HG03565 (cell line): ENCODE results near the gene UBASH3B.

Experiments used
- ATAC-seq: cut with Tn5 transposase; IDR thresholded peaks from one replicate; pipeline ENCODE4 v1.9.1; 2021; ENCODE audit warnings: mild to moderate bottlenecking, moderate library complexity; ENCODE audit not compliant: unreplicated experiment

The UBASH3B gene

DNA sequence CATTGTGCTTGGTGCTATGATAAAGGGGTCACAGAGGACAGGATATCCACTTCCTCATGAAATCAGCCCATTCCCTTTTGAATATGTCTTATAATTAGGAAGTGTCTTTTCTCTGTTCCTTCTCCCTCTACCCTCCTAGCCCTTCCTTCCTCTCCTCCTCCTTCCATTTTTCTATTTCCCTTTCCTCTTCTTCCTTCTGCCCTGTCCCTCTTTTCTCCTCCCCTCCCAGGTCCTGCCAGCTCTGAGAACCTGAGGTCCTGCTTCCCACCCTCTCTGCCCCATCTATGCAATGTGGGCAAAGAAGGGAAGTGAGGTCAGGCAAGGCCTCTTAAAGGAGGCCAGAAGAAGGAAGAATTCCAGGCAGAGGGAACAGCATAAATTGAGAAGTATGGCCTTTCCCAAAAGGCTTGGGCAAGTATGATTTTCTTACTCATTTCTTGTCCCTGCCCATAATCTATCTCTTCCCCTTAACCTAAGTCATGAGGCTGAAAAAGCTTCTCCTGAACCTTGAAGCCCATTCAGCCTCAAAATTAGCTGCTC is 7.7 kb upstream of the UBASH3B start:
- no peak for ATAC-seq

DNA sequence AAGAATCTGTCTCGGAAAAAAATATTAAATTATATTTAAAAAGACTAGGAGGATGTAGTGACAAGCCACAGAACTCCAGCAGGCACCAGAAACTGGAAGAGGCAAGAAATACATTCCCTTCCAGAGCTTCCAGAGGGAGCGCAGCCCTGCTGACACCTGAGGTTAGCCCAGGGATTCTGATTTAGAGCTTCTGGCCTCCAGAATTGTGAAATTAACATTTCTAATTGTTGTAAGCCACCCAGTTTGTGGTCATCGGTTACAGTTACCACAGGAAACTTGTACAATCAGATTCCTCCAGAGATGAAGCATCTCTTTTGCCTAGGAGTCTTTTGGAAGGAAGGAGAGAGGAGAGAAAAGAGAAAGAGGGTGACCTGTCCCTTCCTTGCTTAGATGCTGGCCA is 6.4 kb upstream of the UBASH3B start:
- no peak for ATAC-seq

DNA sequence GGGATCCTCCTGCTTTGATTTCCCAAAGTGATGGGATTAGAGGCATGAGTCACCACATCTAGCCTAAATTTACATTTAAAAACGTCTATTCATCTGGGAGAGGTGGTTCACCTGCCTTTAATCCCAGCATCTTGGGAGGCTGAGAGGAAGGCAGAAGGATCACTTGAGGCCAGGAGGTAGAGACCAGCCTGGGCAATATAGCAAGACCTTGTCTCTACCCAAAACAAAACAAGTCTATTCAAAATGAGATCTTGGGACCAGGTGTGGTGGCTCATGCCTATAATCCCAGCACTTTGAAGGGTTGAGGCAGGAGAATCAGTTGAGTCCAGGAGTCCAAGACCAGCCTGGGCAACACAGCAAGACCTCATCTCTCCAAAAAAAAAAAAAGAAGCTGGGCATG is 4.9 kb upstream of the UBASH3B start:
- ATAC-seq: no peak

DNA sequence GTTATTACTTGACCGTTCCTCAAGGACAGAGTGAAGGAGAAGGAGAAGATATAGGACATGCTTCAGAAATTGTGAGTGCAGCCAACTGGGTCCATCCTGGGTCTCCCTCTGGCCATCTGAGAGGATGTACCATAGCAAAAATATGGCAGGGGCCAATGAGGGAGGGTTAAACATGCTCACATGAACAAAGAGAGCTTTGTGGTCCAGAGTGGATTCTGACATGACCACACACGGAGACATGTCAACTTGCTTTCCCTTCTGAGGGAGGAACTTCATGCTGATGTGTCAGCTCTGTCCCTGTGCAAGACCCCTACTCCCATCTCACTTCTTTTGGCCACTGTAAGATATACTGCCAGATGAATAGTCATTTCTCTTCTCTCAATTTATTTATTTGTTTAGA is 3.0 kb upstream of the UBASH3B start:
- ATAC-seq: no peak

DNA sequence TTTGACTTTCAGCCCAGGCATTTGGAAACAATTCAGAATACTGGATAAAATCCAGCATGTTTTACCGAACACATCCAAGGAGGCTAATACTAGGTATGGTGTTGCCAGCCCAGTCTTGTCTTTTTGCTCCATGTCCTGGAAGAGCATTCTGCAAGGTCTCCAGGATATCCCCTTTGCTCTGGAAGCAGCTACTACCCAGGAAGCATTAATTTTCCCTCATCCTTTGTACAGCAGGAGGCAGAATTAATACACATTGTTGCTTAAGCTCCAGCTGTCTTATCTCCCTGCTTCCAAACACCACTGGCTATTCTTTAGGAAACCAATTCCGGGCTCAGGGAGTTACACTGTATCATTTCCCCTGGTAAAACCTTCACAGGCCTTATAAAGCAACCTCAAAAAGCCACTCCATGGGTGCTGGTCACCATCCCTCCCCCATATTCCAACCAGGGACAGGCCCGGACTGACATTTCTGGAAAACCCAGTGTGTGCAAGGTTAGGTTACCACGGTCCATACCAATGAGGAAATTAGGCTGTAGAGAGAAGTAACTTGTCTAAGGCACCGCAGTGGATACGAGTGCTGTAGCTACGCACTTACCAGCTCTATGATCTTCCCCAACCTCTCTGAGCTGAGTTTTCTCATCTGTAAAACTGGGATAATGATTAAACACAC is 1.5 kb upstream of the UBASH3B start:
- ATAC-seq: no peak

DNA sequence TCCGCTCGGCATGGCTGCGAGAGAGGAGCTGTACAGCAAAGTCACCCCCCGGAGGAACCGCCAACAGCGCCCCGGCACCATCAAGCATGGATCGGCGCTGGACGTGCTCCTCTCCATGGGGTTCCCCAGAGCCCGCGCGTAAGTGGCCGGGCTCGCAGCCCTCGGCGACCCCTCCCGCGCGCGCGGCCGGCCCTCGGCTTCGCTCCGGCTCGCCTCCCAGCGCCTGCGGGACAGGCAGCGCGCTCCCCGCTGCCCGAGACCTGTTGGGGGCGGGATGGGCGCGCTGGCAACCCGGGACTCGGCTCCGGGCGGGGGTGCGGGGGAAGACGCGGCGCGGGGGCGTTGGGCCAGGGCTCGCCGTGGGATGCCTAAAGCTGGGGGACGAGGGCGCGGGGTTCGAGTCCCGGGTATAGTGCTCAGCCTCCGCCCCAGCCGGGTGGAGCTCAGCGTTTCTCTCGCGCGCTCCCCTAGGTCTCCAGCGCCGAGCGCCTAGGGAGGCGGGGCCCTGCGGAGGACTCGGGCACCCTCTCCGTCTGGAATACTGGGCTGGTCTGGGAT is 630 bp downstream of the UBASH3B start:
- ATAC-seq: peak; percentile 34

DNA sequence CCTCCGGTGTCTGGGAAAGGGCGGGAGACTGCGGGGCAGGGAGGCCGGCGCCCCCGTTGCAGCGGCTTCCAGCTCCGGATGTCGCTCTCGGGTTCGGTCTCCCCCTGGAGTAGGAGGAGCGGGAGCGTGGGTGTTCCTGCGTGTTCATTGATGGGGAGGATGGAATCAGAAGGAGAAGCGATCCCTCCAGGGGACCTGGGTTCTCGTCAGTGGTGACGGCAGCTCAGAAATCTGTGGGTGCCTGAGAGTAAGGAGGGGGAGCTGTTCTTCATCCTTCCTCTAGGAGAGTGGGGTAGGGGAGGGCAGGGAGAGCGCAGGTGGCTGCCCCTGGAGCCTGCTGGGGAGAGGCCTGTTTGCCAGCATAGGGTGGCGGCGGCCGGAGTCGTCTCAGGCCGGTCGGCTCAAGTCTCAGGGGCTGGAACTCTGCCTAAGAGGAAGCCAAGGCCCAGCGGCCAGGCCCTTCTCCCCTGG is 1.1 kb downstream of the UBASH3B start:
- ATAC-seq: no peak

DNA sequence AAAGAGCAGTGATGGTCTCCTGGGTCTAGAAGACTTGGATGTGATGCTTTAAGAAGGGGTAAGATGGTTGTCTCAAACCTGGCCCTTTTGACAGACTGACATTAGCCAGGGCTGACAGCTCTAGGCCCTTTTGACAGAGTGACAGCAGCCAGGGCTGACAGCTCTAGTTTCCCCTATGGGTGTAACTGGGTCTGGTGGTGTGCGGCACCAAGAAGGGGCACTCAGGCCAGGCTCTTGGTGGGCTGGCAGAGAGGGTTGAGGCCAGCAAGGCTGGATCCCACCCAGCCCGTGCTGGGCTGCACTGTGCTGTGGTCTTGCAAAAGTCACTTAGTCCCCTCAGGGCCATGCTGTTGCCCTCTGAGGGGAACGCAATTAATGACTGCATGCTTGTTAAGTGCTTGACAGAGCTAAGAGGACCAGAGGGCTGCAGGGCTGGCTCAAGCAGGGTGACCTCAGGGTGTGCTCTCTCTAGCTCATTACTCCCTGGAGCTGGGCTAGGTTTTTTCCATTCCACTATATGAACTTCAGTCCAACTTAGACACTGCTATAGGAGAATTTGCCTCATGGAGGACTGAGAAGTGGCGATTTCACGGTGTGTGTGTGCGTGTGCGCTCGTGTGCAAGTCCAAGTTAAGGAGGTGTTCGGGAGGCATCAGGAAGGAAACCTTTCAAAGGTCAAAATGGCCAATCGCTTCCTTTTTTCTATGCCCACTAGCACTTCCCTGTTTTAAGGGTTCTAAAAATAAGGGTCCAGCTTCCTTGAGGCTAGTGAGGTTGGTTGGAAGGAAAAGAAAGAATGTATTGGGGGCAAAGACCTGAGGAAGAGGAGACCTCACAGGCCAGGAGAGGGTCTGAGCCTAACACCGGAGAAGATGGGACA is 4.4 kb downstream of the UBASH3B start:
- ATAC-seq: no peak

DNA sequence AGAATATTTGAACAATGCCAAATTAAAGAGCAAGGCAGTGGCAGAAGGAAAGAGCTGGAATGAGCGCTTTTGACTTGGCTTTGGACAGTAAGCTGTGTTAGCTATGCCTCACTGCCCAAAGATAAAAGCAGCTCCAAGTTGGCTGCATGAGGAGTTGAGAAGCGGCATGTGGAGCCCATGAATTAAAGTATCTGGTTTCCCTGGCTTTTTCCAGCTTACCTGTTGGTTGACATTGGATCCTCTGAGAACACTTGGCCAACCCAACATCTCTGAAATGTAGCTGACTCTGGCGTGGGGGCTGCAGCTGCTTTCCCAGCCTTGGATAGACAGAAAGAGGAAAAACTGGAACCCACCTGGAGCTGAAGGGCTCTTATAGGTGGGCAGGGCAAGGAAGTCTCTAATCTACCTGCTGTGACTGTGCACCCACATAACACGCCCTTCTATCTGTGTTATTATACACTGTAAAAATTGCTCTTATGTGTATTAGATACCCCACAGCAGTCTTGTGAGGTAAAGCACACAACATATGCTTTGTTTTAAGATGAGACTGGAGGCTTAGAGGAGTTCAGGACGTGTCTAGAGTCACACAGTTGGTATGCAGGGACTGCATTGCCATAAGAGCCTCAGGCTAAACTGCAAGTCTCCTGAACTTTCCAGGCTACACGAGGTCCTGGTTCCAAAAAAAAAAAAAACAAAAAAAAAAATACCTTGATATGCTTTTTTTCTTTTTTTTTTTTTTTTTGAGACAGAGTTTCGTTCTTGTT is 5.8 kb downstream of the UBASH3B start:
- no peak for ATAC-seq

DNA sequence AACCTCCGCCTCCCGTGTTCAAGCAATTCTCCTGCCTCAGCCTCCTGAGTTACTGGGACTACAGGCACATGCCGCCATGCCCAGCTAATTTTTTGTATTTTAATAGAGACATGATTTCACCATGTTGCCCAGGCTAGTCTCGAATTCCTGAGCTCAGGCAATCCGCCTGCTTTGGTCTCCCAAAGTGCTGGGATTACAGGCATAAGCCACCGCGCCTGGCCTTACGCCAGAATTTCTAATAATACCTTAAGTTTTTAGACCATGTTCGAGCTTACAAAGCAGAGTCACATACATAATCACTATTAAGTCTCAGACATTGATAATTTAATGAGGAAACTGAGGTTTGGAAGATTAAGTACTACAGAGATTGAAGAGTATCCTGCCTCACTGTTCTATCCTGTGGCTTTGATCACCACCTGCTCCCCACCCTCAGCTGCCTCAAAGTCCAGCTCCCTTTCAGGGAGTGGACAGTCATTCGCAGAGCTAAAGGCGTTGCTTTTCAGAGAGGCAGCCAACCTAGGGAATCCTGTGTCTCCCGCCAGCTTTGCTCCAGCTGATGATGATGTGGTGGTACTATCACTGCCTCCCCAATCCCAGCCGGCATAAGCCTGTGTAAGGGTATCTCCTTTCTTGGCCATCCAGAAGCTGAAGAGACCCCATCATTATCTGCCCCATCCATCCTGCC is 7.7 kb downstream of the UBASH3B start:
- no peak for ATAC-seq

DNA sequence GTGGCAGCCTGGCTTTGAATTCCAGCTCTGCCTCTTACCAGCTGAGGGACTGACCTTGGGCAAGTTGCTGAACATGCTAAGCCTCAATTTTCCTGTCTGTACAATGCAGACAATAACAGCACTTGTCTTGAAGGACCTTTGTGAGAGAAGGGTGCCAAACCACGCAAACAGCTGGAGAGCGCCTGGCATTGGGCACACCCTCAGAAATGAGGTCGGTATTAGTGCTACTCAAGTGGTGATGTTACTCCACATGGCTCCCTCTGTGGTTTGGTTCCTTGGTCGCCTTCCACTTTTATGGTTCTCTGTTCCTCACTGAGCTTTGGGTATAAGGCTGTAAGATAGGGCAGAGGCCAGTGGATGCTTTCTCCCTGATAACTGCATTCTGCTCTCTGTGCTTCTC is 8.2 kb downstream of the UBASH3B start:
- no peak for ATAC-seq

DNA sequence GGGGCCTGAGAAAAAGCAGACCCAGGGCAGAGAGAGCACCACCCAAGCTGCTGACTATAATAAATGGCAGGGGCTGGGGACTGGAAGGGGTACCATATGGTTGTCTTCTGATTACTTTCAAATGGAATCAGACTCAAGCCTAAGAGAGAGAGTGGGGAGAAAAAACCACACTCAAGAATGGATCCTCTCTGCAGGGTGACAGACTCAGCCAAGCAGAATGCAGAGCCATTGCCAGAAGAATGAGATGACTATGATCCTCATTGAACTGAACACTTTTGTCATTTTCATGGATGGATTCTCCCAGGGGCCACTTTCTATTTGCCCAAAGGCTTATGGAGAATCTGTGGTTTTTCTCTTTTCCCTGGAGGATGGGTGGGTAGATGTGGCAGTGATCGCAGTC is 8.7 kb downstream of the UBASH3B start:
- ATAC-seq: no peak

DNA sequence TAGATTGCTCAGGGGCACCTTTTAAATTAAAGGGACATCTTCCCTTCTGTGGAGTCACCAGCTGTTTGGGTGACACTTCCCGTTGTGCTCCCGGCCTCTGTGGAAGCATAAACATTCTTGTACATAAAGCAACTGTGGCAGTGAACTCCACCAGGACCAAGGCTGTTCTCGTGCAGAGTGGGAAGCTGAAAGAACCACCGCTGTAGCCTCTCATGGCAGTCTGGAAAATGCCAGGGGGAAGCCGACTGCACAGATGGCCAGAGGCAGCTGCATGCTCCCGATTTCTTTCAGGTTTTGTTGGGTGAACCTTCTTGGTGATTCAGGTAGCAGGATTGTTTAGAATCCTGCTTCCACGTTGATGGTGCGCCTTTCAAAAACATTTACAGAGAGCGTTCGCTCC is 10.3 kb downstream of the UBASH3B start:
- ATAC-seq: no peak

DNA sequence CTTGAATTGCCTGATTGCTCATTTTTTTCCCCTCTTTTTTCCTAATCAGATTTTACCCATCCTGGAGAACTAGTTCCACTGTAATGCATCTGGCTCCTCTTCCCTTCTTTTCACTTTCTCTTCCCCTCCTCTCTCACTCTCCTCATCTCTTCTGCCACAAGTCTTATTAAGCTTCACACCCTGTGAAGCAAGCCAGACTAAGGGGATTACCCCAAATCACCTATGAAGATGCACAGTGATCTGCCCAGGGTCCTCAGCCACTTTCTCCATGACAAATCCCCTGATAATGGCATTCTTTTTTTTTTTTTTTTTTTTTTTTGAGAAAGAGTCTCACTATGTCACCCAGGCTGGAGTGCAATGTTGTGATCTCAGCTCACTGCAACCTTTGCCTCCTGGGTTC is 11.2 kb downstream of the UBASH3B start:
- no peak for ATAC-seq

DNA sequence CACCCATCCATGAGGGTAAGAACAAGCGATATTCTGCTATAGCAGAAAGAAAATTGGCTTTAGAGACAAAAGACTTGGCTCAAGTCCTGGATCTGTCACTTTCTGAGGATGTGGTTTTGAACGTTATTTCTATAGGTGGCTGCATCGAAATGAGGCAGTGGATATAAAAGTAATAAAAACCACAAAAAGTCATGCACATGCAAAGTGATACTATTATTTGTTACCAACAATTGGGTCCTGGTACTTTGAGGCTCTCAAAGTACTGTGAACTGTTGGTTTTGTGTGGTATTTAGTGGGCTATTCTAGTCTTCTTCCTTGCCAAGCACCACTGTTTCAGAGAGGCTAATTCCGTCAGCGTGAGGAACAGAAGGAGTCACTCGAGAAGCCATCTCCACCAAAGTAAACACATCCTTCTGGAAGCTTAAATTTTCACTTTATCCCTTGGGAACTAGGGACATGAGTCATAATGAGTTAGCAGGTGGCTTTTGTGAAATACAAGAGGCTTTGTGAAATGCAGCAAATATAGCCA is 13.1 kb downstream of the UBASH3B start:
- ATAC-seq: no peak

DNA sequence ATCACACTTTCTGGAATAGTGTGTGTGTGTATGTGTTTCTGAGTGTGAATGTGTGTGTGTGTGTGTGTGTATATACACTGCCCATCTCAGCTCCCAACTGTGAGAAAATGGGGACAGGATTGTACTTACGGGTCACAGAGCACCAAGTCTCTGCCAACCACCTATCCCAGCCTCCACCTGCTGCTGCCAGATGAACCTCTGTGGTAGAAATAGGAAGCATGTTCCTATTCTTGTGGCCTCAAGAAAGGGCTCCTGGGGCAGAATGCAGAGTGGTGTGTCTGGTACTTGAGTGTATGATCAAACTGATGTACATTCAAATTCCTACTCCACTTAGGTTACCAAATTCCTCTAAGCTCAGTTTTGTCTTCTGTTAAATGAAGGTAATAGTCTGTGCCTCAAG is 14.6 kb downstream of the UBASH3B start:
- ATAC-seq: no peak

DNA sequence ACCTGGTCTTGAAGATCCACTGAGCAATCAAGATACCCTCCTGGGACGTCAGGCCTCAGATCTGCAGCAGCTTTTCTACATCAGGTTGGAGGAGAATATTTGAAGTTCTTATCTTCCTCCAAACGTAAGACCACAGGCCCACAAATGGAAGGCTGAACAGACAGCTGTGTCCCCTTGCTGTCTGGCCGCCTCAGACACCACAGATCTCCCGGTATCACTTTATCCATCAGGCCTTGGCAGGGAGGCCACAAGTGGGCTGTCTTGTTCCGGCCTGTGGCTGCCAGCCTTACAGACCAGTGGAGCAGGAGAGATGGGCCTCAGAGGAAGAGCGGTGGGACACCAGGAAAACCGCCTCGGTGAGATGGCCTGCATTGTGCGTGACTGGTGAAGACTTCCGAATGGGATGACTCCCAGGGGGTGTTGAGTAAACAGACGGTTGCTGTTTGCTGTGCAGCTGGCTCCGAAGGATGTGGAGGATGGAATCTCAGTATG is 15.9 kb downstream of the UBASH3B start:
- no peak for ATAC-seq

DNA sequence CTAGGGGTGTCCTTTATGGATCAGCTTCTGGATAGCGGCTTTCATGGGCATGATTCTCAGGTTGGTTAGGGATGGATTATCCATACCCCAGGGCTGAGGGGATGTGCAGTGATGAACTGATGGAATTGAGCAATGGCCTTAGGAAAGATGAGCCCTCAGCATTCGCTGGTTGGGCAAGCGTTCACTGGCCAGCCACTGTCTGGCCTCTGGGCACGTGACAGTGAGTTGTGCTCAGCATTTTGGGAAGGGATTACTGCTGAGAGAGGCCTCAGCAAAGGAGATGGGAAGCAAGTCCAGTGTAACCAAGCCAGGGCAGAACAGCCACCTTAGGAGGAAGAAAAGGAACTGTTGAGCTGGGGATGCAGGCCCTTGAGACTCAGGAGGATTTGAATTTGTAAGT is 17.4 kb downstream of the UBASH3B start:
- no peak for ATAC-seq

DNA sequence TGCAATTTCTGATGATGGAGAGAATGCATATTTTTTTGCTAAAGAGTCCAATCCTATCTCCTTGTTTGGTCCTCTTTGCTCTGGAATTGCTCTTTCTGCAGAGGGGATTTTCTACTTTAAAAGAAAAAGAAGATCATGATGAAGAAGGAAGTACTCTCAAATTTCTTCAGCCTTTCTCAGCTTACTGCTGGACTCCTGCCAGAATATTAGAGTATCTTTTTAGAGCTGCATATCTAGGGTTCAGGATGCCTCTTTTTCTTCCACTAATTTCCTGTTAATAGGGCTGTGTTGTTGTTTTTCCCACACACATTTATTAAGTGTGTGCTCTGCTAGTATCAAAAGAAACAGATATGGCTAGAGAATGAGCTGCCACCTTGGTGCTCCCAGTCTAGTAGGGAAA is 18.2 kb downstream of the UBASH3B start:
- ATAC-seq: no peak

DNA sequence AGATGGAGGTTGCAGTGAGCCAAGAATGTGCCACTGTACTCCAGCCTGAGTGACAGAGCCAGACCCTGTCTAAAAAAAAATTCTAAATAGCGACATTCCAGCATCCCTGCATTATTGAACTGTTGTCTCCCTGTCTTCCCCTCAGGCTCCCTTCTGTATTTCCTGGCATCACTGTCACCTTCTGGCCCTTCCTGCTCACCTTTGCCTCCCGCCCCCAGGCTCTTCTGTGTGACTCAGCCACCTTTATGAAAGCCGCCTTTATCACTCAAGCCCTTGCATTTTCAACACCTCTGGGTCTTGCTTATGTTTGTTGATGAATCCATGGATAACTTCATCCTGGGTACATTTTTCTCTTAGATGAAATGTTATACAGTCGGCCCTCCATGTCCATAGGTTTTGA is 21.1 kb downstream of the UBASH3B start:
- ATAC-seq: no peak
